Right lung (tissue), 5 donors: Measurements from ENCODE around the gene GALK1. TPM values are rescaled to one million over a fixed set of nuclear protein-coding genes. Genes with fewer than 3 reads are reported as not detected.

Source experiments
- DNase-seq, 2 donors: peaks; one replicate each; pipeline ENCODE4 v3.0.0-alpha.2; 2013
- polyA plus RNA-seq, 5 donors: library from polyadenylated mRNA; unstranded; fragments of 120-200 nt; gene quantifications; one replicate each; pipeline versions ENCODE4 v1.2.1 to v1.2.3, GENCODE V29; 2013; ENCODE audit warnings: inconsistent platforms in 1 of 5, low replicate concordance in 1 of 5; ENCODE audit not compliant: insufficient read length in 5 of 5, insufficient read depth in 1 of 5

The GALK1 gene
- polyA plus RNA-seq, 5 donors: 9.3 to 24.7 (median 13.9) TPM

GRCh38 chr17:75731086-75731715 lies 33.8 kb downstream of the GALK1 start:
- no peak for DNase-seq

- no peak for DNase-seq
Observed at GRCh38 chr17:75730065-75730464, 34.9 kb downstream of the GALK1 start.

- DNase-seq: no peak
Observed at GRCh38 chr17:75729351-75729750, 35.6 kb downstream of the GALK1 start.

- no peak for DNase-seq
Observed at GRCh38 chr17:75727391-75727790, 37.6 kb downstream of the GALK1 start.

- DNase-seq: no peak
Observed at GRCh38 chr17:75725504-75725903, 39.5 kb downstream of the GALK1 start.

- DNase-seq: no peak
Observed at GRCh38 chr17:75724016-75725003, 40.7 kb downstream of the GALK1 start.

GRCh38 chr17:75723171-75723930 lies 41.6 kb downstream of the GALK1 start:
- no peak for DNase-seq

GRCh38 chr17:75722542-75723095 lies 42.4 kb downstream of the GALK1 start:
- DNase-seq: no peak

GRCh38 chr17:75722076-75722475 lies 42.9 kb downstream of the GALK1 start:
- DNase-seq: no peak

- DNase-seq: no peak
Observed at GRCh38 chr17:75721463-75722011, 43.5 kb downstream of the GALK1 start.

- DNase-seq: peak; percentile 19 to 41
Observed at GRCh38 chr17:75720656-75721462, 44.1 kb downstream of the GALK1 start, which contains the start of gene ITGB4. TSS of gene ITGB4 (plus strand) at chr17:75721459. CDS start at chr17:75724704, 3,245 bp downstream.

GRCh38 chr17:75719732-75720131 lies 45.3 kb downstream of the GALK1 start:
- no peak for DNase-seq

- no peak for DNase-seq
Observed at GRCh38 chr17:75712446-75712845, 52.5 kb downstream of the GALK1 start.

Other genes starting within 250 kb of the GALK1 start
- 10 to 100 TPM; 17.9 to 32.6 (median 23.9) TPM for gene CASKIN2, start 249.7 kb downstream of the GALK1 start, polyA plus RNA-seq
- 10 to 100 TPM; 33.2 to 47.2 (median 44.3) TPM for gene TSEN54, start 248.7 kb downstream of the GALK1 start, polyA plus RNA-seq
- 10 to 100 TPM; 29.3 to 67.0 (median 49.0) TPM for gene LLGL2, start 239.5 kb downstream of the GALK1 start, polyA plus RNA-seq
- gene MYO15B, start 177.4 kb downstream of the GALK1 start, polyA plus RNA-seq: 100 to 1,000 TPM; 181 to 260 (median 240) TPM
- 1 to 10 TPM; 1.4 to 3.7 (median 2.3) TPM for gene SMIM5, start 131.8 kb downstream of the GALK1 start, polyA plus RNA-seq
- 10 to 100 TPM; 26.0 to 36.5 (median 33.4) TPM for gene RECQL5, start 98.0 kb downstream of the GALK1 start, polyA plus RNA-seq
- 100 to 1,000 TPM; 101 to 112 (median 102) TPM for gene SAP30BP, start 97.9 kb downstream of the GALK1 start, polyA plus RNA-seq
- gene ITGB4, start 43.7 kb downstream of the GALK1 start, polyA plus RNA-seq: 10 to 100 TPM in 1 of 5 donors, 1 to 10 TPM in 4; 6.5 to 10.9 (median 7.2) TPM
- gene UNK, start 19.6 kb upstream of the GALK1 start, polyA plus RNA-seq: 10 to 100 TPM; 39.6 to 52.3 (median 46.7) TPM
- 10 to 100 TPM; 20.7 to 43.6 (median 37.8) TPM for gene UNC13D, start 79.2 kb upstream of the GALK1 start, polyA plus RNA-seq
- gene WBP2, start 90.1 kb upstream of the GALK1 start, polyA plus RNA-seq: 10 to 100 TPM; 53.7 to 77.3 (median 74.1) TPM
- 10 to 100 TPM; 13.0 to 26.4 (median 15.9) TPM for gene TRIM47, start 113.4 kb upstream of the GALK1 start, polyA plus RNA-seq
- gene TRIM65, start 131.8 kb upstream of the GALK1 start, polyA plus RNA-seq: 10 to 100 TPM; 12.8 to 26.7 (median 20.8) TPM
- 10 to 100 TPM; 51.8 to 92.4 (median 73.1) TPM for gene MRPL38, start 139.7 kb upstream of the GALK1 start, polyA plus RNA-seq
- gene FBF1, start 175.8 kb upstream of the GALK1 start, polyA plus RNA-seq: 1 to 10 TPM; 6.6 to 9.6 (median 7.9) TPM
- gene ACOX1, start 214.0 kb upstream of the GALK1 start, polyA plus RNA-seq: 10 to 100 TPM; 22.9 to 36.6 (median 27.1) TPM
- 10 to 100 TPM; 21.9 to 34.8 (median 27.5) TPM for gene TEN1, start 214.0 kb upstream of the GALK1 start, polyA plus RNA-seq
- 10 to 100 TPM; 12.7 to 23.1 (median 18.4) TPM for gene CDK3, start 235.7 kb upstream of the GALK1 start, polyA plus RNA-seq